WERI-Rb-1 (cell line): Measurements from ENCODE around the gene CDK18.

ENCODE experiments used
- DNase-seq: peaks from one replicate; pipeline ENCODE4 v3.0.0-alpha.2; 2020
- H3K27ac ChIP-seq: fragments of 250-450 bp; sonication (Bioruptor Pico); 2 replicates; pipeline ENCODE4 v1.5.1; 2020; ENCODE audit warnings: mild to moderate bottlenecking, moderate library complexity
- H3K27me3 ChIP-seq: fragments of 250-450 bp; sonication (Bioruptor Pico); 2 replicates; pipeline ENCODE4 v1.5.1; 2021; ENCODE audit warnings: mild to moderate bottlenecking, low read depth, moderate library complexity; ENCODE audit not compliant: insufficient read depth, severe bottlenecking
- H3K36me3 ChIP-seq: fragments of 250-450 bp; sonication (Bioruptor Pico); 2 replicates; pipeline ENCODE4 v1.5.1; 2020; ENCODE audit warnings: mild to moderate bottlenecking, moderate library complexity
- H3K4me3 ChIP-seq: 2 replicates; pipeline ENCODE4 v1.5.1; 2011; ENCODE audit warnings: low read depth, mild to moderate bottlenecking, control low read depth, low read length
- H3K9me3 ChIP-seq: fragments of 250-450 bp; sonication (Bioruptor Pico); 2 replicates; pipeline ENCODE4 v1.5.1; 2021; ENCODE audit warnings: mild to moderate bottlenecking, moderate library complexity; ENCODE audit not compliant: severe bottlenecking
- CTCF ChIP-seq: IDR thresholded peaks from 2 replicates; pipeline ENCODE4 v1.5.1; 2011; ENCODE audit warnings: low read depth, mild to moderate bottlenecking, control low read depth, inconsistent platforms, low read length

CDK18 gene

GRCh38 chr1:205505076-205505729 lies 734 bp downstream of the CDK18 start:
- Histone ChIP-seq H3K27me3 (no peaks in the 10 kb centered on the region), H3K9me3 (no peaks in the 10 kb centered on the region), H3K4me3 (peak overlapping the region; percentile 55), H3K27ac (peak overlapping the region; percentile 34), H3K36me3 (no peaks in the 10 kb centered on the region)
- peak; percentile 83 for DNase-seq
- TF ChIP-seq CTCF = peak; percentile 26; the same call in 1 of the 2 replicates

GRCh38 chr1:205505791-205506190 lies 1.3 kb downstream of the CDK18 start:
- no peak for DNase-seq
- H3K27me3 ChIP-seq = no peaks in the 10 kb centered on the region
- no peak overlapping the region for H3K4me3 ChIP-seq
- no peak for TF ChIP-seq CTCF
- no peaks in the 10 kb centered on the region for H3K36me3 ChIP-seq
- H3K27ac ChIP-seq = no peak overlapping the region
- H3K9me3 ChIP-seq = no peaks in the 10 kb centered on the region

GRCh38 chr1:205506409-205507200 lies 2.1 kb downstream of the CDK18 start:
- Histone ChIP-seq H3K36me3 (no peaks in the 10 kb centered on the region), H3K27ac (no peak overlapping the region), H3K9me3 (no peaks in the 10 kb centered on the region), H3K4me3 (no peak overlapping the region), H3K27me3 (no peaks in the 10 kb centered on the region)
- DNase-seq = no peak
- no peak for TF ChIP-seq CTCF

- H3K27me3 ChIP-seq = no peaks in the 10 kb centered on the region
- no peak overlapping the region for H3K27ac ChIP-seq
- H3K36me3 ChIP-seq = no peaks in the 10 kb centered on the region
- no peaks in the 10 kb centered on the region for H3K9me3 ChIP-seq
- no peak for TF ChIP-seq CTCF
- H3K4me3 ChIP-seq = no peak overlapping the region
- DNase-seq = no peak
Observed at GRCh38 chr1:205508227-205508714, 3.8 kb downstream of the CDK18 start.

- DNase-seq = no peak
- no peak for TF ChIP-seq CTCF
- H3K27me3 ChIP-seq = no peaks in the 10 kb centered on the region
- no peak overlapping the region for H3K27ac ChIP-seq
- no peak overlapping the region for H3K4me3 ChIP-seq
- H3K36me3 ChIP-seq = no peaks in the 10 kb centered on the region
- no peaks in the 10 kb centered on the region for H3K9me3 ChIP-seq
Observed at GRCh38 chr1:205510308-205510950, 6.0 kb downstream of the CDK18 start.
